NT2/D1 (cell line): ENCODE data around the gene GUCY1A2.

ENCODE experiments used
- SUZ12 ChIP-seq: IDR thresholded peaks from 2 replicates; pipeline ENCODE4 v1.6.1; 2011; ENCODE audit not compliant: insufficient read length, insufficient read depth; ENCODE audit errors: extremely low read depth
- ZNF274 ChIP-seq: IDR thresholded peaks from 2 replicates; pipeline ENCODE4 v1.6.1; 2011; ENCODE audit warnings: mild to moderate bottlenecking, low read depth, low read length

- no peak for TF ChIP-seq SUZ12
- TF ChIP-seq ZNF274, result no peak
These were observed 75.2 kb downstream of the GUCY1A2 start for GRCh38 chr11:106943089-106943488.
